Cardiac muscle cell (in vitro differentiated cells and primary cell): ENCODE results near the gene CDKL2. TPM values are rescaled to one million over a fixed set of nuclear protein-coding genes. Genes with fewer than 3 reads are reported as not detected.

ENCODE experiments used
- DNase-seq, 2 donors: peaks; one replicate each; pipeline versions ENCODE4 v3.0.0 to v3.0.0-alpha.2; 2010 to 2017; ENCODE audit warnings: low read depth in 1 of 2, low spot score in 1 of 2
- H3K27ac ChIP-seq: fragments of 200-600 bp; sonication (generic); 2 replicates; pipeline ENCODE4 v1.5.1; 2016
- H3K27me3 ChIP-seq: fragments of 200-600 bp; sonication (generic); 2 replicates; pipeline ENCODE4 v1.6.0; 2016; ENCODE audit warnings: control low read depth
- H3K36me3 ChIP-seq: fragments of 200-600 bp; sonication (generic); 2 replicates; pipeline ENCODE4 v1.5.1; 2016; ENCODE audit warnings: control low read depth
- H3K4me1 ChIP-seq: fragments of 200-600 bp; sonication (generic); 2 replicates; pipeline ENCODE4 v1.8.1; 2017; ENCODE audit warnings: low read depth, mild to moderate bottlenecking, mixed run types
- H3K4me3 ChIP-seq: fragments of 200-600 bp; sonication (generic); 2 replicates; pipeline ENCODE4 v1.5.1; 2016; ENCODE audit warnings: mild to moderate bottlenecking
- H3K9me3 ChIP-seq: fragments of 200-600 bp; sonication (generic); 2 replicates; pipeline ENCODE4 v1.5.1; 2017; ENCODE audit warnings: low read depth, mild to moderate bottlenecking, control low read depth
- polyA plus RNA-seq: library from polyadenylated mRNA; unstranded; fragments of >200 nt; fragmentation: Nextera tagmentation; extraction: Ambion mirVana; gene quantifications from 2 replicates; pipeline ENCODE4 v1.2.1, GENCODE V29; 2016
- total RNA-seq: library from RNA; depleted of rRNA; stranded (reverse); fragments of >200 nt; gene quantifications from 2 replicates; pipeline ENCODE4 v1.2.3, GENCODE V29; 2016
- TF ChIP-seq, protein P1 (sequence below): IDR thresholded peaks from 2 replicates; pipeline ENCODE4 v1.5.1; 2012; ENCODE audit warnings: low read depth, mild to moderate bottlenecking, low read length

Gene CDKL2
- total and polyA plus RNA-seq, 2 experiments from 2014 or later, result 2.5 to 4.4 TPM

DNA sequence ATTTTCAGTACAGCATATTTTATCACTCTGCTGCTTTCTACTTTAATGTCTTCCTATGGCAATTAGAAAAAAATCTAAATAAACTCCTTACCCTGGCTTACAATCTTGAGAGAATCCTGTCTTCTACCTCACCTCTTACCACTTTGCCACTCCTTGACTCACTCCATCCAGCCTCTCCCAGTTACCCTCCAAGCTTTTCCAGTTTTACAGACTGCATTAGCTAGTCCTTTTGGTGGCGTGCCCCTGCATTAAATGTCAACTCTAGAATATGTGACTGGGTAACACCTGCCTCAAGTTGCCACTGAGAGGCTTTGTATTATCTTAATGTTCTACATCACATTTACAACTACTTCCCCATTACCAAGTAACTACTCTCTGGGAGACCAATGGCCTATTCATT, 7.5 kb upstream of the CDKL2 start:
- no peak for DNase-seq
- Histone ChIP-seq H3K9me3 (no peaks in the 10 kb centered on the region), H3K4me1 (no peaks in the 10 kb centered on the region), H3K27ac (no peak overlapping the region), H3K4me3 (no peak overlapping the region), H3K27me3 (no peaks in the 10 kb centered on the region), H3K36me3 (peaks cover 4% of the 10 kb centered on the region)
- TF ChIP-seq, protein P1, sequence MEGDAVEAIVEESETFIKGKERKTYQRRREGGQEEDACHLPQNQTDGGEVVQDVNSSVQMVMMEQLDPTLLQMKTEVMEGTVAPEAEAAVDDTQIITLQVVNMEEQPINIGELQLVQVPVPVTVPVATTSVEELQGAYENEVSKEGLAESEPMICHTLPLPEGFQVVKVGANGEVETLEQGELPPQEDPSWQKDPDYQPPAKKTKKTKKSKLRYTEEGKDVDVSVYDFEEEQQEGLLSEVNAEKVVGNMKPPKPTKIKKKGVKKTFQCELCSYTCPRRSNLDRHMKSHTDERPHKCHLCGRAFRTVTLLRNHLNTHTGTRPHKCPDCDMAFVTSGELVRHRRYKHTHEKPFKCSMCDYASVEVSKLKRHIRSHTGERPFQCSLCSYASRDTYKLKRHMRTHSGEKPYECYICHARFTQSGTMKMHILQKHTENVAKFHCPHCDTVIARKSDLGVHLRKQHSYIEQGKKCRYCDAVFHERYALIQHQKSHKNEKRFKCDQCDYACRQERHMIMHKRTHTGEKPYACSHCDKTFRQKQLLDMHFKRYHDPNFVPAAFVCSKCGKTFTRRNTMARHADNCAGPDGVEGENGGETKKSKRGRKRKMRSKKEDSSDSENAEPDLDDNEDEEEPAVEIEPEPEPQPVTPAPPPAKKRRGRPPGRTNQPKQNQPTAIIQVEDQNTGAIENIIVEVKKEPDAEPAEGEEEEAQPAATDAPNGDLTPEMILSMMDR, result no peak

DNA sequence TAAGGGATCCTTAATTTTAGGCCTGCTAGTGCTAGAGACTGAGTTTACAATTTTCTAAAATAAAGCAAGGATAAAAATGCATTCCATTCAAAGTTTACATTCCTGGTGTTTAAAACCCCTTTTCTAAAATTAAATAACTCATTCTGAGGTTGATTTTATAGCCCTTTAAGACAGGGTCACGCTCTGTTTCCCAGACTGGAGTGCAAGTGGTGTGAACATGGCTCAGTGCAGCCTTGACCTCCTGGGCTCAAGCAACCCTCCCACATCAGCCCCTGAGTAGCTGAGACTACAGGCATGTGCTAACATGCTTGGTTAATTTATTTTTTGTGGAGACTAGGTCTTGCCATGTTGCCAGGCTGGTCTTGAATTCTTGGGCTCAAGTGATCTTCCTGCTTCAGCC, 6.8 kb upstream of the CDKL2 start:
- Histone ChIP-seq H3K27me3 (no peaks in the 10 kb centered on the region), H3K27ac (no peak overlapping the region), H3K4me1 (no peaks in the 10 kb centered on the region), H3K36me3 (peaks cover 4% of the 10 kb centered on the region), H3K9me3 (no peaks in the 10 kb centered on the region), H3K4me3 (no peak overlapping the region)
- DNase-seq, result no peak
- TF ChIP-seq, protein P1, result no peak

DNA sequence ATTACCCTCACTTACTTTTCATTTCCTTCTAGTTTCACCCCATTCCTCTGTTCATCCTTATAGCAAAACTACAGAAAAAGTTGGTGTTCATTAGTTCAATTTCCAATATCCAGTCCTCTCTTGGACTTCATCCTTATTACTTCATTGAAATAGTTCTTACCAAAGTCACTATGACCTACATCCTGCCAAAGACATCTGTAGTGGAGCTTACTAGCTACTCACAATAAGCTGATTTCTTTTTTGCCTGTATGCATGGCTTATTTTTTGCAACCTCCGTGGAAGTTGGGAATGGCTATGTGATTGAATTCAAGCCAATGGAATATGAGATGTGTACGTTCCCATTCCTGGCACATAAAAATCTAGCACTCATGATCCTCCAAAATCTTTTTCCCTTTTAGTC, 4.6 kb upstream of the CDKL2 start:
- H3K27me3 ChIP-seq, result no peaks in the 10 kb centered on the region
- no peak for DNase-seq

DNA sequence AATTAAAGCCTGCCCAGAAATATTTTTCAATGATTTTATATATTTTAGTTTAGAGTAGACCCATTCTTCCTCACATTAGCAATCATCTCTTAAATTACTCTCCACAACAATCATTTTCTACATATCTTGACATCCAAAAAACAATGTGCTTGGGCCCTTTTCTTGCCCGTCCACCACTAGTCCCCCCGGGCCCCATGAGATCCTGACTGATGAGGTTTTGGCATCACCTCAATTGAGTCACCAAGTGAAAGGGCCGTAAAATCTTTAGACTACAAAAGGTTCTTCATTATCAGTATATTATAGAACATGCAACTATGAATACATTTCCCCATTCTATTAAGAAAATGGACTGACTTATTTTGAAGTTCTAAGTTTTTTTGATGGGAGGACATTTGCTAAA, 4.0 kb upstream of the CDKL2 start:
- H3K4me1 ChIP-seq, result no peaks in the 10 kb centered on the region
- H3K27ac ChIP-seq, result no peak overlapping the region
- no peaks in the 10 kb centered on the region for H3K9me3 ChIP-seq
- TF ChIP-seq, protein P1, result no peak
- DNase-seq, result no peak
- no peak overlapping the region for H3K4me3 ChIP-seq
- no peaks in the 10 kb centered on the region for H3K27me3 ChIP-seq
- no peaks in the 10 kb centered on the region for H3K36me3 ChIP-seq

More for the DNA sequence above, 4.6 kb upstream of the CDKL2 start:
- H3K36me3 ChIP-seq, result no peaks in the 10 kb centered on the region
- no peak overlapping the region for H3K27ac ChIP-seq
- no peaks in the 10 kb centered on the region for H3K9me3 ChIP-seq
- TF ChIP-seq, protein P1, result no peak
- H3K4me3 ChIP-seq, result no peak overlapping the region
- H3K4me1 ChIP-seq, result no peaks in the 10 kb centered on the region

DNA sequence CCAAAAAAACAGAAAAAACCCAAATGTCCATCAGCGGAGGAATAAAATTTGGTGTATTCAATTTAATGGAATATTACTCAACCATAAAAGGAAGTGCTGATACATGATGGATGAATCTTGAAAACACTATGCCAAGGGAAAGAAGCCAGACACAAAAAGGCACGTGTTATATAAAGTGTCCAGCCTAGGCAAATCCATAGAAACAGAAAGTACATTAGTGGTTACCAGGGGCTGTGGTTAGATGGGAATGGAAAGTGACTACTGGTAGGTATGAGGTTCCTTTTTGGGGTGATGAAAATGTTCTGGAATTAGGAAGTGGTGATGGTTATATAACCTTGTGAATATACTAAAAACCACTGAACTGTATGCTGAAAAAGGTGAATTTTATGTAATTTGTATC, 3.5 kb upstream of the CDKL2 start:
- Histone ChIP-seq H3K4me3 (no peak overlapping the region), H3K27ac (no peak overlapping the region), H3K4me1 (no peaks in the 10 kb centered on the region), H3K27me3 (no peaks in the 10 kb centered on the region), H3K36me3 (no peaks in the 10 kb centered on the region), H3K9me3 (no peaks in the 10 kb centered on the region)
- peak in 1 of 2 donors; percentile 42 for DNase-seq
- TF ChIP-seq, protein P1, result no peak

DNA sequence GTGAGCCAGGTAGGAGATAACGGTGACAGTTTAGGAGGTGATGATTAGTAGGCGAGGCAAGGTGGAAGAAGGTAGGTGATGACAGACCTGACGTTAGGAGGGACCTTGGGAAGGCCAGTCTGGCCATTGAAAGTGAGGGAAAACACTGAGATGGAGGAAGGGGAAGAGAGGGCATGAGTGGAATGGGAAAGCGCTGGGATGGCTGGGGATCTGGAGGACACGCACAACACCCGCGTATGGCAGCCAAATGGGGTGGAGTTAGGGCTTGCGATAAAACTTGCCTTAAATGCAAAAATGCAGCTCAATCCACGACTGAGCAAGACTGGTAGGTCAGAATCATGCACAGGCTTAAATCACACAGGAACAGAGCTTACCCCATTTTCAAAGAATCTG, 605 bp upstream of the CDKL2 start:
- H3K27me3 ChIP-seq, result no peaks in the 10 kb centered on the region
- H3K27ac ChIP-seq, result peak overlapping the region; percentile 24
- H3K4me1 ChIP-seq, result no peaks in the 10 kb centered on the region
- peak in 1 of 2 donors; percentile 16 for DNase-seq
- peak overlapping the region; percentile 54 for H3K4me3 ChIP-seq
- H3K9me3 ChIP-seq, result no peaks in the 10 kb centered on the region
- TF ChIP-seq, protein P1, result no peak
- H3K36me3 ChIP-seq, result no peaks in the 10 kb centered on the region
